GM12878 (cell line): ENCODE measurements around the gene CUL9. TPM values are rescaled to one million over a fixed set of nuclear protein-coding genes. Genes with fewer than 3 reads are reported as not detected.

ENCODE experiments used
- ATAC-seq: fragments of 200-7000 bp; cut with Tn5 transposase; 3 replicates; pipeline ENCODE4 v1.9.1; 2020; ENCODE audit warnings: mild to moderate bottlenecking, moderate library complexity
- BruUV-seq: library from RNA; stranded (reverse); fragments of 400-500 nt; replicated peaks from 2 replicates; lab custom pipeline; 2021; lab: Mats Ljungman, UMichigan
- CTCF ChIA-PET: fragments of 300-600 bp; sonication (Branson Sonifier 250); formaldehyde crosslinking; extraction: SDS; loops from one replicate; lab custom pipeline; 2021; ENCODE audit warnings: inconsistent platforms; lab: Yijun Ruan, JAX
- POLR2A ChIA-PET: fragments of 350-600 bp; formaldehyde crosslinking; extraction: SDS; loops from one replicate; lab custom pipeline; 2021; ENCODE audit warnings: inconsistent platforms; lab: Charles Lee
- RAD21 ChIA-PET: fragments of 300-600 bp; sonication (Branson Sonifier 250); formaldehyde crosslinking; loops from one replicate; lab custom pipeline; 2023; ENCODE audit warnings: antibody characterized with exemption; ENCODE audit not compliant: unreplicated experiment; lab: Charles Lee
- SMC1A ChIA-PET: fragments of 300-600 bp; sonication (Branson Sonifier 250); formaldehyde crosslinking; loops from one replicate; lab custom pipeline; 2023; ENCODE audit not compliant: unreplicated experiment, uncharacterized antibody; lab: Charles Lee
- DNase-seq: peaks from one replicate; pipeline ENCODE4 v3.0.0-alpha.2; 2011; ENCODE audit warnings: low read depth, low spot score
- FAIRE-seq: peaks from 3 replicates; lab custom pipeline; 2011; peaks lifted over from hg19 to GRCh38; lab: Jason Lieb, UNC
- H2AFZ ChIP-seq: 2 replicates; pipeline ENCODE4 v1.6.0; 2011; ENCODE audit warnings: low read depth, low read length, control low read depth; ENCODE audit not compliant: control insufficient read depth
- H3K27ac ChIP-seq: 2 replicates; pipeline ENCODE4 v1.5.1; 2011; ENCODE audit warnings: control low read depth; ENCODE audit not compliant: control insufficient read depth, insufficient read depth
- H3K27me3 ChIP-seq, 2 experiments: replicated peaks in 1 of 2; 2 replicates each; pipeline versions ENCODE4 v1.6.0 to v1.6.1; 2011; ENCODE audit warnings: low read length in 1 of 2; ENCODE audit not compliant: control insufficient read depth in 2 of 2, insufficient read depth in 2 of 2
- H3K36me3 ChIP-seq, 2 experiments: 2 replicates each; pipeline ENCODE4 v1.5.1; 2011; ENCODE audit warnings: low read length in 1 of 2; ENCODE audit not compliant: control insufficient read depth in 2 of 2, insufficient read depth in 2 of 2
- H3K4me1 ChIP-seq: 2 replicates; pipeline ENCODE4 v1.6.1; 2011; ENCODE audit warnings: mild to moderate bottlenecking, low read length, moderate library complexity, mixed read lengths; ENCODE audit not compliant: control insufficient read depth, insufficient read depth
- H3K4me2 ChIP-seq: 2 replicates; pipeline ENCODE4 v1.6.0; 2011; ENCODE audit warnings: control low read depth; ENCODE audit not compliant: control insufficient read depth, insufficient read depth
- H3K4me3 ChIP-seq: fragments of 200-600 bp; sonication (generic); 2 replicates; pipeline ENCODE4 v1.5.1; 2016
- H3K79me2 ChIP-seq: 2 replicates; pipeline ENCODE4 v1.6.0; 2011; ENCODE audit warnings: low read length; ENCODE audit not compliant: control insufficient read depth, insufficient read depth
- H3K9ac ChIP-seq: 2 replicates; pipeline ENCODE4 v1.8.0; 2011; ENCODE audit warnings: low read length, control low read depth, mixed read lengths; ENCODE audit not compliant: control insufficient read depth, insufficient read depth
- H3K9me3 ChIP-seq: replicated peaks from 3 replicates; pipeline ENCODE4 v1.5.1; 2011; ENCODE audit warnings: mild to moderate bottlenecking, low read length; ENCODE audit not compliant: control insufficient read depth, insufficient read depth
- H4K20me1 ChIP-seq: 2 replicates; pipeline ENCODE4 v1.6.0; 2011; ENCODE audit not compliant: control insufficient read depth, insufficient read depth
- BACH1 ChIP-seq: fragments of 450-650 bp; IDR thresholded peaks from 2 replicates; pipeline ENCODE4 v1.6.1; 2017; ENCODE audit warnings: mild to moderate bottlenecking, borderline replicate concordance
- BCL11A ChIP-seq: IDR thresholded peaks from 2 replicates; pipeline ENCODE4 v1.6.1; 2011; ENCODE audit warnings: low read depth, low read length
- CHD4 ChIP-seq: fragments of 200-600 bp; sonication (generic); IDR thresholded peaks from 2 replicates; pipeline ENCODE4 v1.6.1; 2016; ENCODE audit warnings: mild to moderate bottlenecking
- GABPA ChIP-seq: IDR thresholded peaks from 2 replicates; pipeline ENCODE4 v1.6.1; 2014; ENCODE audit warnings: antibody characterized with exemption, low read depth, mild to moderate bottlenecking, inconsistent platforms
- HDGF ChIP-seq: fragments of 450-650 bp; IDR thresholded peaks from 2 replicates; pipeline ENCODE4 v1.6.1; 2016; ENCODE audit warnings: antibody characterized with exemption
- NBN ChIP-seq: fragments of 450-650 bp; IDR thresholded peaks from 2 replicates; pipeline ENCODE4 v1.6.1; 2016
- SMARCA5 ChIP-seq: fragments of 450-650 bp; IDR thresholded peaks from 2 replicates; pipeline ENCODE4 v1.6.1; 2017; ENCODE audit warnings: mild to moderate bottlenecking
- STAT1 ChIP-seq: fragments of 450-650 bp; conservative IDR thresholded peaks from 2 replicates; pipeline ENCODE4 v1.6.1; 2014; ENCODE audit warnings: antibody characterized with exemption, mild to moderate bottlenecking
- TARDBP ChIP-seq: IDR thresholded peaks from 2 replicates; pipeline ENCODE4 v1.6.1; 2016; ENCODE audit warnings: borderline replicate concordance
- TBL1XR1 ChIP-seq: IDR thresholded peaks from 2 replicates; pipeline ENCODE4 v1.6.1; 2012; ENCODE audit warnings: low read depth, low read length, improper control_type of control experiment
- WRNIP1 ChIP-seq: IDR thresholded peaks from 2 replicates; pipeline ENCODE4 v1.6.1; 2011; ENCODE audit warnings: low read depth, low read length, improper control_type of control experiment, borderline replicate concordance
- ZNF274 ChIP-seq: IDR thresholded peaks from one replicate; pipeline ENCODE4 v1.8.0; 2011; ENCODE audit not compliant: insufficient read length, insufficient read depth
- ZNF592 ChIP-seq: fragments of 450-650 bp; IDR thresholded peaks from 2 replicates; pipeline ENCODE4 v1.6.1; 2017; ENCODE audit warnings: mild to moderate bottlenecking, moderate library complexity
- ZNF687 ChIP-seq: fragments of 450-650 bp; IDR thresholded peaks from 2 replicates; pipeline ENCODE4 v1.6.1; 2017; ENCODE audit warnings: mild to moderate bottlenecking, moderate library complexity
- WGBS: methylation state at CpG from one replicate; pipeline ENCODE4 v1.1.6; 2016; ENCODE audit warnings: low lambda C conversion rate; ENCODE audit not compliant: insufficient replicate concordance, insufficient coverage; ENCODE audit errors: missing lambda C conversion rate; 5-methylcytosine and 5-hydroxymethylcytosine counted together
- in situ Hi-C: fragments of 300-500 bp; cut with MboI; formaldehyde crosslinking; loops from 9 replicates; pipeline ENCODE4 v1.14.3; 2018; ENCODE audit warnings: mixed read lengths
- intact Hi-C: fragments of 100-400 bp; cut with micrococcal nuclease; formaldehyde crosslinking; loops from one replicate; pipeline ENCODE4 v1.14.2; 2022; ENCODE audit not compliant: unreplicated experiment
- polyA plus RNA-seq, 11 experiments: library from polyadenylated mRNA; depleted of rRNA in 4 of 11; unstranded in 6 of 11; stranded (reverse) in 5 of 11; fragments of >200 nt; fragmentation: Nextera tagmentation in 4 of 11; fragmentation: Illumina TruSeq in 1 of 11; extraction: Ambion mirVana in 4 of 11; extraction: Trizol in 1 of 11; gene quantifications; 1 replicate in 1 of 11; 2 replicates in 10 of 11; pipeline versions ENCODE4 v1.2.1 to v1.2.3, GENCODE V29; 2011 to 2016; ENCODE audit warnings: inconsistent platforms in 2 of 11, missing spikeins in 2 of 11, low read depth in 1 of 11
- total RNA-seq, 4 experiments: library from RNA; depleted of rRNA in 3 of 4; stranded (reverse); fragments of >200 nt in 3 of 4; fragmentation: Illumina TruSeq in 1 of 4; extraction: Trizol in 1 of 4; gene quantifications; 2 replicates each; pipeline versions ENCODE4 v1.2.1 to v1.2.3, GENCODE V29; 2013 to 2021

Gene CUL9
- total and polyA plus RNA-seq, 10 of the 15 experiments (the other 5 are each of a cell fraction or from before 2014, with no cell fraction given), result 1.2 to 48.3 (median 17.2) TPM

- POLR2A ChIA-PET, result interaction anchor here (1.1 kb wide), 1 partner anchor 9 kb away, joined by 3 read pairs; no protein-coding TSS in a partner anchor
- TF ChIP-seq TARDBP, result no peak
- no peak for TF ChIP-seq TBL1XR1
- TF ChIP-seq ZNF592, result no peak
- TF ChIP-seq BCL11A, result no peak
- TF ChIP-seq BACH1, result no peak
- no peak for TF ChIP-seq NBN
- no peak for TF ChIP-seq STAT1
- no peak for TF ChIP-seq WRNIP1
- no peak for TF ChIP-seq HDGF
- no peak for TF ChIP-seq CHD4
- TF ChIP-seq ZNF687, result no peak
- TF ChIP-seq SMARCA5, result no peak
- TF ChIP-seq GABPA, result no peak
- no peak for TF ChIP-seq ZNF274
- TF ChIP-seq, all 136 proteins: peak for 0
- 94% methylated on average over 21 of the region's 21 CpGs for WGBS
- no peak overlapping the region for H3K27ac ChIP-seq
- H3K4me1 ChIP-seq, result peaks cover 13% of the 10 kb centered on the region
- no TSS peak for BruUV-seq
- no peaks in the 10 kb centered on the region for H4K20me1 ChIP-seq
- ChIA-PET RAD21 (no interaction called here), CTCF (no interaction called here), SMC1A (no interaction called here)
- no peaks in the 10 kb centered on the region for H3K27me3 ChIP-seq
- H2AFZ ChIP-seq, result no peak overlapping the region
- H3K4me3 ChIP-seq, result no peak overlapping the region
- no peak overlapping the region for H3K4me2 ChIP-seq
- no peak for DNase-seq
- H3K9me3 ChIP-seq, result no peaks in the 10 kb centered on the region; the same call in 2 of the 3 replicates
- no peak overlapping the region for H3K9ac ChIP-seq
- intact Hi-C loops, result no loop called here
- peaks cover 2 to 8% of the 10 kb centered on the region in 2 experiments; a peak in 3 of 4 replicates for H3K36me3 ChIP-seq
- no peak for FAIRE-seq
- H3K79me2 ChIP-seq, result peaks cover 11% of the 10 kb centered on the region
- no peak for ATAC-seq
- in situ Hi-C loops, result no loop called here
These were observed 2.4 kb downstream of the CUL9 start for GRCh38 chr6:43184268-43184985.
